Upper lobe of left lung (tissue), 6 donors: ENCODE data around the gene RPS29. TPM values are rescaled to one million over a fixed set of nuclear protein-coding genes. Genes with fewer than 3 reads are reported as not detected.

ENCODE experiments used
- ATAC-seq, 2 donors: fragments of 200-7000 bp; cut with Tn5 transposase; one replicate each; pipeline ENCODE4 v1.9.1; 2022; ENCODE audit warnings: mild to moderate bottlenecking in 2 of 2, moderate library complexity in 2 of 2; ENCODE audit not compliant: low FRiP score in 2 of 2
- DNase-seq, 2 donors: peaks; one replicate each; pipeline ENCODE4 v3.0.0-alpha.2; 2019 to 2020
- H3K27ac ChIP-seq, 4 donors: fragments of 200-600 bp; sonication (generic); one replicate each; pipeline ENCODE4 v1.5.1; 2016 to 2019
- H3K27me3 ChIP-seq, 4 donors: fragments of 200-600 bp; sonication (generic); one replicate each; pipeline ENCODE4 v1.5.1; 2017 to 2019
- H3K36me3 ChIP-seq, 4 donors: fragments of 200-600 bp; sonication (generic); one replicate each; pipeline ENCODE4 v1.5.1; 2016 to 2019
- H3K4me1 ChIP-seq, 4 donors: fragments of 200-600 bp; sonication (generic); one replicate each; pipeline ENCODE4 v1.5.1; 2018 to 2019
- H3K4me3 ChIP-seq, 4 donors: fragments of 200-600 bp; sonication (generic); one replicate each; pipeline ENCODE4 v1.5.1; 2017 to 2019; ENCODE audit warnings: mild to moderate bottlenecking in 2 of 4, moderate library complexity in 1 of 4
- H3K9me3 ChIP-seq, 4 donors: fragments of 200-600 bp; sonication (generic); one replicate each; pipeline ENCODE4 v1.5.1; 2018 to 2019
- EP300 ChIP-seq, 4 donors: sonication (generic); formaldehyde crosslinking; IDR thresholded peaks; one replicate each; pipeline ENCODE4 v1.5.1; 2017; ENCODE audit warnings: antibody characterized with exemption in 4 of 4, control low read depth in 2 of 4
- POLR2A ChIP-seq, 4 donors: fragments of 450-650 bp; IDR thresholded peaks; one replicate each; pipeline ENCODE4 v1.5.1; 2016 to 2017; ENCODE audit warnings: antibody characterized with exemption in 4 of 4, mild to moderate bottlenecking in 2 of 4
- POLR2AphosphoS5 ChIP-seq, 2 donors: sonication (generic); formaldehyde crosslinking; IDR thresholded peaks; one replicate each; pipeline ENCODE4 v1.5.1; 2017; ENCODE audit warnings: antibody characterized with exemption in 2 of 2
- WGBS, 2 donors: methylation state at CpG; one replicate each; pipeline ENCODE4 v1.1.5; 2017 to 2018; 5-methylcytosine and 5-hydroxymethylcytosine counted together
- total RNA-seq, 6 donors: library from RNA; depleted of rRNA in 4 of 6; stranded (reverse); fragments of >200 nt in 4 of 6; gene quantifications; one replicate each; pipeline versions ENCODE4 v1.1.0 to v1.2.1, GENCODE V29; 2016 to 2021
- TF ChIP-seq, protein P1 (sequence below), 6 experiments: fragments of 450-650 bp in 4 of 6; fragments of 200-600 bp in 2 of 6; sonication (generic) in 2 of 6; IDR thresholded peaks; one replicate each; pipeline ENCODE4 v1.5.1; 2016 to 2019; ENCODE audit warnings: antibody characterized with exemption in 6 of 6
- donor health status: DM: no; HTN: no; CAD: no; lungs with moderate emphysema.
- donor health status: DM: no; HTN: yes; CAD: no; lungs with severe emphysema.

RPS29 gene
- 1,000 to 10,000 TPM in 4 of 6 donors, 100 to 1,000 TPM in 2; 308 to 5,471 (median 1,242) TPM for total RNA-seq

DNA sequence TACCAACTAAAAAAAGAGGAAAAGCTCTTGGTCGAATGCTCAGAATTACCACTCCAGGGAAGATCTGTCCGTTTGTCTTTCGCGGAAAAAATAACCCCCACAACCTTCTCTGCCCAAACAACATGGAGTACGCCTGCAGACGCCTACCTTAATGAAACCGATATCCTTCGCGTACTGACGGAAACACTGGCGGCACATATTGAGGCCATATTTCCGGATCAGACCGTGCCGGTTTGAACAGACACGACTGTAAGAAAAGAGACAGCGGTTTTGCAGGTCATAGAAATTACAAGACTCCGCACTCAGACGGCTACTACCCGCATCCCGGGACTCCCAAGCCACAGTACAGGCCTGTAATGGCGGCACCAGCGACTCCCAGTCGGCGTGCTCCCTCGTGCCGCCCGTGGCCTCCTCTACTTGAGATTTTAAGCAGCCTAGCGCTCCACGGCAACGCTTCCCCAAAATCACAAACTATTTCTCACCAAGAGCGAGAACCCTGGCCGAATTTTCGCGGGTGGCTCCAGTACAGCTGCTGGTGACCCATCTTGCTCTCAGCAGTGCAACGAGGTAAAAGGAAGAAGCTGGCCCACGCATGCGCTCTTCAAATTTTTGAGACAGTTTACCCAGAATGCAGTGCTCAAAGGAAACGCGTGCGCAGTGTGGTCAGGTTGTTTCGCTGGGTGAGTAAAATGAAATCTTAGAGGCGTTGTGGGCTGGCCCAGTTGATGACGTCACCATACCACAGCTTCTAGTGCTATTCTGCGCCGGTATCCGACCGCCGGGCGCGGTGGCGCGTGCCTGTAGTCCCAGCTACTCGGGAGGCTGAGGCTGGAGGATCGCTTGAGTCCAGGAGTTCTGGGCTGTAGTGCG is at the start of gene RPS29:
TSS of gene RPS29 (minus strand) at position 578 of the 870 bp plus-strand sequence. CDS start at position 544, 34 bp downstream.
- Histone ChIP-seq H3K36me3 (peaks cover 0 to 31% (median 14%) of the 10 kb centered on the region in 4 donors), H3K4me1 (peaks cover 26 to 33% (median 32%) of the 10 kb centered on the region in 4 donors), H3K27me3 (no peaks in the 10 kb centered on the region), H3K4me3 (peak within 1 kb of the TSS; percentile 72 to 83 (median 77)), H3K27ac (peak within 1 kb of the TSS; percentile 92 to 95 (median 94)), H3K9me3 (no peaks in the 10 kb centered on the region)
- DNase-seq = peak; percentile 97 to 98
- peak; percentile 98 for ATAC-seq
- WGBS, 2 donors = 0% methylated on average over 26 to 53 of the region's 55 CpGs
- TF ChIP-seq EP300 (IDR thresholded peaks at IDR 0.05) (peak in 1 of 4 donors; percentile 14), POLR2A (IDR thresholded peaks at IDR 0.05) (peak in 3 of 4 donors; percentile 79 to 96 (median 95)), POLR2AphosphoS5 (IDR thresholded peaks at IDR 0.05) (peak; percentile 91 to 96)
- TF ChIP-seq, protein P1, sequence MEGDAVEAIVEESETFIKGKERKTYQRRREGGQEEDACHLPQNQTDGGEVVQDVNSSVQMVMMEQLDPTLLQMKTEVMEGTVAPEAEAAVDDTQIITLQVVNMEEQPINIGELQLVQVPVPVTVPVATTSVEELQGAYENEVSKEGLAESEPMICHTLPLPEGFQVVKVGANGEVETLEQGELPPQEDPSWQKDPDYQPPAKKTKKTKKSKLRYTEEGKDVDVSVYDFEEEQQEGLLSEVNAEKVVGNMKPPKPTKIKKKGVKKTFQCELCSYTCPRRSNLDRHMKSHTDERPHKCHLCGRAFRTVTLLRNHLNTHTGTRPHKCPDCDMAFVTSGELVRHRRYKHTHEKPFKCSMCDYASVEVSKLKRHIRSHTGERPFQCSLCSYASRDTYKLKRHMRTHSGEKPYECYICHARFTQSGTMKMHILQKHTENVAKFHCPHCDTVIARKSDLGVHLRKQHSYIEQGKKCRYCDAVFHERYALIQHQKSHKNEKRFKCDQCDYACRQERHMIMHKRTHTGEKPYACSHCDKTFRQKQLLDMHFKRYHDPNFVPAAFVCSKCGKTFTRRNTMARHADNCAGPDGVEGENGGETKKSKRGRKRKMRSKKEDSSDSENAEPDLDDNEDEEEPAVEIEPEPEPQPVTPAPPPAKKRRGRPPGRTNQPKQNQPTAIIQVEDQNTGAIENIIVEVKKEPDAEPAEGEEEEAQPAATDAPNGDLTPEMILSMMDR (IDR thresholded peaks at IDR 0.05) = no peak

DNA sequence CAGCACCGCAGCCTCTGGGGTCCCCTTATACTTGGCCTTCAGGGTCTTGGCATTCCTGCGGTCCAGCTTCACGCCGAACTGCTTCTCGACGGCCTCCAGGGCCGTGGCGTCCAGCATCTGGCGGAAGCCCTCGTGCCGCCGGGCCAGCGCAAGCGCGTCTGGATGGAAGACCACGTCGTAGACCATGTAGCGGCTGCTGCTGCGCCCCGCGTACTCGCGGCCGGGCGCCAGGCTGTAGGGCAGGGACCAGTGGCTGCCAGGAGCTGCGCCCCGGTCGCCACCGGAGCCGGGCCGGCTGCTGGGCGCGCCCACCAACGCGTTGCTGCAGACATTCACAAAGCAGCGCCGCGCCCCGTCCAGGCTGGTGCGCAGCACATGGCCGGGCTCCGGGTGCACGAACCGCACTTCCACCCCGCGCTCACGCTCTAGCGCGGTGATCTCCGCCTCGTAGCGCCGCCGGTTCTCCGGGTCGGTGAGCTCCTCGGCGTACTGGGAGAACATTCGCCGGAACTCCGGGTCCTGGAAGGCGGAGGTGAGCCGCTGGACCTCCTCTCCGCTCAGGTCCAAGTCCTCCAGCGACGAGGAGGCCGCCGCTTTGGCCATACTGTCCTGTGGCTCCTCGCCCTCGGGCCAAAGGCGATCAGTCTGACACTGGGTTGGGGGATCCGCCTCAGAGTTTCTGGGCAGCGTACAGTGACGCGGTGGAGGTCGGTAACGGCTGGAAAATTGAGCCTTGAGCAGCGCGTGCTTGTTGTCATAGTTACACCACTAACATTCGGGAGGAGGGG is 48.6 kb upstream of the RPS29 start, which contains the start of gene DNAAF2:
TSS of gene DNAAF2 (minus strand) at position 698 of the 788 bp plus-strand sequence. CDS start at position 603, 95 bp downstream.
- peaks cover 21 to 51% (median 24%) of the 10 kb centered on the region in 4 donors for H3K4me1 ChIP-seq
- H3K36me3 ChIP-seq = peaks cover 0 to 6% (median 0%) of the 10 kb centered on the region in 4 donors
- DNase-seq (peak; percentile 75 to 93), ATAC-seq (peak; percentile 75)
- peak within 1 kb of the TSS; percentile 80 to 94 (median 88) for H3K4me3 ChIP-seq
- peak within 1 kb of the TSS; percentile 87 to 98 (median 94) for H3K27ac ChIP-seq
- TF ChIP-seq POLR2AphosphoS5 (IDR thresholded peaks at IDR 0.05) (peak in 1 of 2 donors; percentile 4), EP300 (IDR thresholded peaks at IDR 0.05) (no peak), POLR2A (IDR thresholded peaks at IDR 0.05) (no peak)
- TF ChIP-seq, protein P1 (IDR thresholded peaks at IDR 0.05) = no peak
- 0% methylated on average over 10 to 20 of the region's 80 CpGs for WGBS, 2 donors
- H3K9me3 ChIP-seq = no peaks in the 10 kb centered on the region
- no peaks in the 10 kb centered on the region for H3K27me3 ChIP-seq

DNA sequence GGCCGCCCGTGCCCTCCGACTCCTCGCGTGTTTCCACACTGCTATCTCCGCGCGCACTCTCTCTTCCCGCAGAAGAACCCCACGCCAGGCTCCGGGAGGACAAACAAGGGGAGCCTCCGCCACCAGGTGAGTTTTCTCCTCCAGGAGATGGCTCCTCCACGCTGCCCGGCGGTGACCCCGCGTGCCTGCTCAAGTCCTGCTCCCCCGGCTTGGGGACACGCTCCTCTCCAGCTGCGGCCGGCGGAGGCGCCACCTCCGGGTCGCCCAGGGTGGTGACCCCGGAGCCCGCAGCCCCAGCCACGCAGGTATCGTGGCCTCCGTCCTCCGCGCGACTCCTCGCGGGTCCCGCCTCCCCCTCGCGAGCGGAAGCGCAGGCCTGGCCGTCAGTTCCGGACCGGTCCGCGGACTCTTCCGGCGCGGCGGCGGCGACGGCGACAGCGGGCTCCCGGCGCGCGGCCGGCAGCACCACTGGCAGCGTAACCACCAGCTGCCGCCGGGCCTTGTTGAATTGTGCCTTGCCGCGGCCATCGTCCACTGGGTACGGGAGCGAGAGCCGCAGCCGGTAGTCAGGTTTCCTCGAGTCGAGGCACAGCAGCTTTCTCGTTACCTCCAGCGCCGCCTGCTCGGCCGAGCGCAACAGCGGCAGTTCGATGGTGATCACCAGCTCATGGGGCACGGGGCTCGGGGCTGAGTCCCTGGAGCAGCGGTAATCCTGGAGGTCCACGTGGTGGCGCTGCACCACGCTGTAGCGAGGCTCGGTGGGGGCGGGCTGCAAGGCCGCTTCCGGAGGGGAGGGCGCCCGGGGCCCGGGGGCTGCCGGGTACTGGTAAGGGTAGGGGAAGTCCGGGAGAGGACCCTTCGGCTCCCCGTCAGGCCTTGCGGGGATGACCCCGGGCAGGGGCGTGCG is 47.7 kb upstream of the RPS29 start:
- H3K36me3 ChIP-seq = peaks cover 0 to 6% (median 0%) of the 10 kb centered on the region in 4 donors
- no peaks in the 10 kb centered on the region for H3K9me3 ChIP-seq
- 0 to 1% methylated on average over 13 to 44 of the region's 101 CpGs for WGBS, 2 donors
- DNase-seq (peak; percentile 97 to 98), ATAC-seq (peak; percentile 97 to 98)
- peak overlapping the region; percentile 87 to 98 (median 94) for H3K27ac ChIP-seq
- H3K4me1 ChIP-seq = peaks cover 21 to 48% (median 24%) of the 10 kb centered on the region in 4 donors
- no peaks in the 10 kb centered on the region for H3K27me3 ChIP-seq
- TF ChIP-seq, protein P1 (IDR thresholded peaks at IDR 0.05) = peak; percentile 72 to 96 (median 88)
- TF ChIP-seq POLR2AphosphoS5 (IDR thresholded peaks at IDR 0.05) = peak; percentile 72
- TF ChIP-seq POLR2A (IDR thresholded peaks at IDR 0.05) = peak in 3 of 4 donors; percentile 62 to 92 (median 91)
- TF ChIP-seq EP300 (IDR thresholded peaks at IDR 0.05) = no peak
- peak overlapping the region; percentile 80 to 94 (median 88) for H3K4me3 ChIP-seq
